Mesodermal cell (in vitro differentiated cells): ENCODE measurements around the gene ITPKB.

Source experiments
- H3K27ac ChIP-seq: 2 replicates; pipeline ENCODE4 v1.7.0; 2013; ENCODE audit warnings: mild to moderate bottlenecking, low read depth, low read length, moderate library complexity; ENCODE audit not compliant: severe bottlenecking
- H3K36me3 ChIP-seq: 2 replicates; pipeline ENCODE4 v1.7.1; 2013; ENCODE audit warnings: mild to moderate bottlenecking, low read length, moderate library complexity; ENCODE audit not compliant: control insufficient read depth, insufficient read depth
- H3K4me1 ChIP-seq: one replicate; pipeline ENCODE4 v1.7.1; 2013; ENCODE audit warnings: mild to moderate bottlenecking, low read length; ENCODE audit not compliant: insufficient read depth, control insufficient read depth, poor library complexity, severe bottlenecking
- H3K4me3 ChIP-seq: 2 replicates; pipeline ENCODE4 v1.7.0; 2013; ENCODE audit warnings: low read length, control low read depth, mild to moderate bottlenecking; ENCODE audit not compliant: insufficient read depth, poor library complexity, severe bottlenecking; ENCODE audit errors: extremely low read depth
- H3K9me3 ChIP-seq: 2 replicates; pipeline ENCODE4 v1.7.1; 2013; ENCODE audit warnings: mild to moderate bottlenecking, low read length, moderate library complexity; ENCODE audit not compliant: control insufficient read depth
- WGBS, 2 experiments: methylation state at CpG; one replicate each; pipeline ENCODE4 v1.1.5; 2013; ENCODE audit warnings: missing lambda C conversion rate in 2 of 2; ENCODE audit not compliant: insufficient coverage in 2 of 2; 5-methylcytosine and 5-hydroxymethylcytosine counted together

Gene ITPKB

DNA sequence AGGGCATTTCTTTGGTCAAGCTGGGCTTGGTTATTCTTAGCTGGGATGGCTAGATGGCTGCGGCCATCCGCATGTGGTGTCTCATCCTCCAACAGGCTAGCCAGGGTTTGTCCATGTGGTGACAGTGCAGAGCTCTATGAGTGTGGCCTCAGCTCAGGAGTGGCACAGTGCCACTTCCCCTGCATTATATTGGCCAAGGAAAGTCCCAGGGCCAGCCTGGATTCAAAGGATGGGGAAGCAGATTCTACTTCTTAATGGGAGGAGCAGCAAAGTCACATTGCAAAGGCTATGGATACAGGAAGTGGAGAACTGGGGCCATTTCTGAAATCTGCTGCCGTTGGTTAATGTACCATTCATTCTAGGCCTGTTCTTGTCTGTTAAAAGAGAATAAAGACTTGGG is 156.1 kb downstream of the ITPKB start:
- Histone ChIP-seq H3K9me3 (no peaks in the 10 kb centered on the region), H3K4me1 (no peaks in the 10 kb centered on the region), H3K36me3 (no peaks in the 10 kb centered on the region), H3K27ac (no peak overlapping the region), H3K4me3 (no peak overlapping the region)
- 95 to 98% methylated on average over 3 of the region's 3 CpGs for WGBS, 2 experiments
